Liver (tissue), 9 donors: ENCODE measurements around the gene WFIKKN1. TPM values are rescaled to one million over a fixed set of nuclear protein-coding genes. Genes with fewer than 3 reads are reported as not detected.

Experiments
- DNase-seq: peaks from one replicate; pipeline ENCODE4 v3.0.0-alpha.2; 2017; ENCODE audit warnings: low spot score
- H3K27ac ChIP-seq, 2 donors: one replicate each; pipeline ENCODE4 v1.7.0; 2013; ENCODE audit warnings: inconsistent platforms in 2 of 2, low read length in 2 of 2, control low read depth in 1 of 2, low read depth in 1 of 2, mild to moderate bottlenecking in 1 of 2
- H3K27me3 ChIP-seq, 4 donors: one replicate each; pipeline versions ENCODE4 v1.6.1 to v1.7.0; 2013; ENCODE audit warnings: low read length in 3 of 4, inconsistent platforms in 1 of 4, mild to moderate bottlenecking in 1 of 4, moderate library complexity in 1 of 4; ENCODE audit not compliant: control insufficient read depth in 4 of 4, insufficient read depth in 4 of 4
- H3K36me3 ChIP-seq, 4 donors: one replicate each; pipeline versions ENCODE4 v1.6.1 to v1.7.0; 2013; ENCODE audit warnings: low read length in 3 of 4, mild to moderate bottlenecking in 3 of 4, low read depth in 1 of 4, moderate library complexity in 1 of 4; ENCODE audit not compliant: control insufficient read depth in 4 of 4, insufficient read depth in 3 of 4
- H3K4me1 ChIP-seq, 4 donors: one replicate each; pipeline versions ENCODE4 v1.6.1 to v1.7.0; 2013; ENCODE audit warnings: low read length in 3 of 4, mild to moderate bottlenecking in 3 of 4, moderate library complexity in 1 of 4; ENCODE audit not compliant: control insufficient read depth in 4 of 4, insufficient read depth in 4 of 4
- H3K4me3 ChIP-seq, 3 donors: one replicate each; pipeline versions ENCODE4 v1.6.1 to v1.7.0; 2013; ENCODE audit warnings: low read length in 3 of 3, control low read depth in 1 of 3, low read depth in 1 of 3, mild to moderate bottlenecking in 1 of 3
- H3K9ac ChIP-seq, 2 donors: one replicate each; pipeline ENCODE4 v1.7.0; 2013; ENCODE audit warnings: low read length in 2 of 2, mild to moderate bottlenecking in 2 of 2, moderate library complexity in 2 of 2, control low read depth in 1 of 2, low read depth in 1 of 2
- H3K9me3 ChIP-seq, 4 donors: one replicate each; pipeline versions ENCODE4 v1.6.1 to v1.7.0; 2013; ENCODE audit warnings: low read length in 3 of 4; ENCODE audit not compliant: control insufficient read depth in 4 of 4
- ATF3 ChIP-seq: IDR thresholded peaks from 2 replicates; pipeline ENCODE4 v1.6.1; 2016; ENCODE audit warnings: antibody characterized with exemption
- CTCF ChIP-seq: fragments of 150-350 bp; IDR thresholded peaks from 2 replicates; pipeline ENCODE4 v1.5.1; 2017; ENCODE audit warnings: improper control_type of control experiment, low read depth, low read length; ENCODE audit not compliant: missing input control
- EGR1 ChIP-seq, 2 donors: IDR thresholded peaks; 2 replicates each; pipeline ENCODE4 v1.6.1; 2016 to 2018; ENCODE audit warnings: antibody characterized with exemption in 2 of 2, low read depth in 2 of 2
- FOXA1 ChIP-seq: IDR thresholded peaks from 2 replicates; pipeline ENCODE4 v1.6.1; 2016; ENCODE audit warnings: antibody characterized with exemption
- FOXA2 ChIP-seq: IDR thresholded peaks from 2 replicates; pipeline ENCODE4 v1.6.1; 2016; ENCODE audit warnings: antibody characterized with exemption
- GABPA ChIP-seq, 2 donors: IDR thresholded peaks in 1 of 2; conservative IDR thresholded peaks in 1 of 2; 2 replicates each; pipeline ENCODE4 v1.6.1; 2016; ENCODE audit warnings: antibody characterized with exemption in 2 of 2, mild to moderate bottlenecking in 1 of 2, moderate library complexity in 1 of 2
- HNF4A ChIP-seq, 2 donors: conservative IDR thresholded peaks; 2 replicates each; pipeline ENCODE4 v1.6.1; 2016; ENCODE audit warnings: antibody characterized with exemption in 2 of 2, mild to moderate bottlenecking in 2 of 2
- HNF4G ChIP-seq: IDR thresholded peaks from 2 replicates; pipeline ENCODE4 v1.6.1; 2016; ENCODE audit warnings: antibody characterized with exemption
- JUND ChIP-seq, 2 donors: IDR thresholded peaks; 2 replicates each; pipeline ENCODE4 v1.6.1; 2016; ENCODE audit warnings: antibody characterized with exemption in 2 of 2
- NR2F2 ChIP-seq: IDR thresholded peaks from 2 replicates; pipeline ENCODE4 v1.6.1; 2016; ENCODE audit warnings: antibody characterized with exemption
- RAD21 ChIP-seq, 2 donors: IDR thresholded peaks; 2 replicates each; pipeline ENCODE4 v1.6.1; 2016; ENCODE audit warnings: antibody characterized with exemption in 2 of 2, mild to moderate bottlenecking in 2 of 2
- REST ChIP-seq: IDR thresholded peaks from 2 replicates; pipeline ENCODE4 v1.6.1; 2016; ENCODE audit warnings: antibody characterized with exemption, mild to moderate bottlenecking
- RXRA ChIP-seq, 2 donors: IDR thresholded peaks; 2 replicates each; pipeline ENCODE4 v1.6.1; 2017 to 2018; ENCODE audit warnings: antibody characterized with exemption in 2 of 2, mild to moderate bottlenecking in 1 of 2
- TAF1 ChIP-seq: conservative IDR thresholded peaks from 2 replicates; pipeline ENCODE4 v1.6.1; 2016; ENCODE audit warnings: antibody characterized with exemption, mild to moderate bottlenecking
- YY1 ChIP-seq: IDR thresholded peaks from 2 replicates; pipeline ENCODE4 v1.6.1; 2016; ENCODE audit warnings: antibody characterized with exemption, mild to moderate bottlenecking
- ZBTB33 ChIP-seq: IDR thresholded peaks from 2 replicates; pipeline ENCODE4 v1.6.1; 2016; ENCODE audit warnings: antibody characterized with exemption
- WGBS: extraction: QIAGEN DNeasy Blood & Tissue Kit; methylation state at CpG from one replicate; pipeline ENCODE4 v1.1.7; 2013; 5-methylcytosine and 5-hydroxymethylcytosine counted together
- polyA plus RNA-seq, 2 donors: library from polyadenylated mRNA; stranded (reverse) in 1 of 2; unstranded in 1 of 2; fragments of 200-250 nt in 1 of 2; fragments of >200 nt in 1 of 2; fragmentation: Nextera tagmentation in 1 of 2; extraction: Ambion mirVana in 1 of 2; gene quantifications; one replicate each; pipeline versions ENCODE4 v1.2.1 to v1.2.3, GENCODE V29; 2013 to 2015
- total RNA-seq, 2 donors: library from RNA; depleted of rRNA; stranded (reverse); fragments of >200 nt; gene quantifications; one replicate each; pipeline ENCODE4 v1.2.3, GENCODE V29; 2014
- donor health status: healthy.
- donor health status: healthy.
- donor health status: healthy.
- donor health status: healthy.
- donor health status: healthy.

Gene WFIKKN1
- total RNA-seq (1 to 10 TPM in 1 of 2 donors, under 1 TPM in 1; 0.67 to 1.2 TPM), polyA plus RNA-seq (under 1 TPM; 0.19 to 0.24 TPM)

- Histone ChIP-seq H3K4me1 (peaks cover 33 to 60% (median 50%) of the 10 kb centered on the region in 4 donors), H3K27ac (peak within 1 kb of the TSS in 1 of 2 donors; percentile 38)
- WGBS: 7% methylated on average over 23 of the region's 23 CpGs
Observed at GRCh38 chr16:630815-631405, at the start of gene WFIKKN1. TSS of gene WFIKKN1 (plus strand) at chr16:630985. CDS start at chr16:631254, 269 bp downstream.

GRCh38 chr16:582218-582613 is 48.6 kb upstream of the WFIKKN1 start:
- no peak overlapping the region for H3K9ac ChIP-seq
- no peaks in the 10 kb centered on the region for H3K9me3 ChIP-seq
- H3K4me3 ChIP-seq: no peak overlapping the region
- TF ChIP-seq EGR1 (IDR thresholded peaks at IDR 0.05; ENCODE audit: low read depth in 2 of 2) (no peak), YY1 (no peak), FOXA1 (no peak), ZBTB33 (no peak), CTCF (no peak), JUND (IDR thresholded peaks at IDR 0.05) (no peak), FOXA2 (no peak), HNF4G (no peak), RXRA (IDR thresholded peaks at IDR 0.05) (no peak), REST (no peak), NR2F2 (no peak), ATF3 (no peak), RAD21 (IDR thresholded peaks at IDR 0.05) (no peak)
- H3K27ac ChIP-seq: no peak overlapping the region
- DNase-seq: no peak
- no peaks in the 10 kb centered on the region for H3K27me3 ChIP-seq
- no peaks in the 10 kb centered on the region for H3K36me3 ChIP-seq
- peaks cover 11 to 40% (median 31%) of the 10 kb centered on the region in 4 donors for H3K4me1 ChIP-seq
- WGBS: 93% methylated on average over 18 of the region's 18 CpGs

More at GRCh38 chr16:630815-631405, at the start of gene WFIKKN1:
- no peaks in the 10 kb centered on the region for H3K27me3 ChIP-seq
- peak; percentile 56 for DNase-seq
- H3K9ac ChIP-seq: no peak within 1 kb of the TSS
- no peak for TF ChIP-seq TAF1
- TF ChIP-seq HNF4A (conservative IDR thresholded peaks at IDR 0.05): no peak
- no peak for TF ChIP-seq HNF4G
- TF ChIP-seq GABPA (IDR thresholded peaks at IDR 0.05 in 1 of 2, conservative IDR thresholded peaks at IDR 0.05 in 1 of 2): no peak
- no peak for TF ChIP-seq RXRA (IDR thresholded peaks at IDR 0.05)
- no peak for TF ChIP-seq NR2F2
- TF ChIP-seq CTCF: peak; percentile 1
- peaks cover 0 to 12% (median 3%) of the 10 kb centered on the region in 4 donors for H3K36me3 ChIP-seq
- no peak within 1 kb of the TSS for H3K4me3 ChIP-seq
- no peaks in the 10 kb centered on the region for H3K9me3 ChIP-seq
